Activated naive CD4-positive, alpha-beta T cell (primary cell): ENCODE data around the gene IL34.
"Not testable (repeated sequence)": the region's sequence is repeated elsewhere in the genome, so short reads cannot be mapped to it uniquely, and the experiment has no call there.

ENCODE experiments used
- DNase-seq, 4 experiments: peaks; one replicate each; lab custom pipeline; 2025; lab: John Stamatoyannopoulos, UW

IL34 gene

GRCh38 chr16:70658921-70659320 is 12.6 kb downstream of the IL34 start:
- DNase-seq, result no peak

- no peak for DNase-seq
Observed at GRCh38 chr16:70659546-70659945, 13.2 kb downstream of the IL34 start.

- no peak for DNase-seq
Observed at GRCh38 chr16:70659953-70660671, 13.8 kb downstream of the IL34 start.

GRCh38 chr16:70660672-70661350 is 14.5 kb downstream of the IL34 start:
- no peak for DNase-seq

- no peak for DNase-seq
Observed at GRCh38 chr16:70661534-70661917, 15.2 kb downstream of the IL34 start.

- DNase-seq, result no peak
Observed at GRCh38 chr16:70661918-70662641, 15.7 kb downstream of the IL34 start.

GRCh38 chr16:70662991-70663523 is 16.7 kb downstream of the IL34 start:
- no peak for DNase-seq

GRCh38 chr16:70663524-70664324 is 17.4 kb downstream of the IL34 start:
- no peak for DNase-seq

- DNase-seq, result no peak
Observed at GRCh38 chr16:70664325-70665112, 18.2 kb downstream of the IL34 start.

- no peak for DNase-seq
Observed at GRCh38 chr16:70665113-70665694, 18.8 kb downstream of the IL34 start.

- DNase-seq, result no peak
Observed at GRCh38 chr16:70665806-70666735, 19.7 kb downstream of the IL34 start.

- no peak for DNase-seq
Observed at GRCh38 chr16:70670175-70670574, 23.8 kb downstream of the IL34 start.

- DNase-seq, result not testable (repeated sequence)
Observed at GRCh38 chr16:70670938-70671337, 24.6 kb downstream of the IL34 start.

- DNase-seq, result no peak
Observed at GRCh38 chr16:70674221-70675014, 28.1 kb downstream of the IL34 start.

GRCh38 chr16:70675851-70676513 is 29.6 kb downstream of the IL34 start:
- DNase-seq, result no peak

GRCh38 chr16:70676675-70677498 is 30.5 kb downstream of the IL34 start:
- no peak for DNase-seq

- DNase-seq, result no peak
Observed at GRCh38 chr16:70677499-70678120, 31.3 kb downstream of the IL34 start.
